ENCODE data around the gene FAM222A.

FAM222A gene

GRCh38 chr12:109696485-109697269 is 16.9 kb upstream of the FAM222A start:
- in situ Hi-C loops (cut with HindIII; ENCODE audit: low sequenced_read_pairs), result no loop called here
- no peak overlapping the region for H3K4me3 ChIP-seq (ENCODE audit: low read depth, low read length)
- peak; percentile 15 for DNase-seq (ENCODE audit: low read depth, low spot score)
- no peak for TF ChIP-seq CTCF (IDR thresholded peaks at IDR 0.05; ENCODE audit: low read depth, low read length)

- H3K4me3 ChIP-seq (ENCODE audit: low read depth, low read length), result no peak overlapping the region
- TF ChIP-seq CTCF (IDR thresholded peaks at IDR 0.05; ENCODE audit: low read depth, low read length), result no peak
- in situ Hi-C loops (cut with HindIII; ENCODE audit: low sequenced_read_pairs), result no loop called here
- no peak for DNase-seq (ENCODE audit: low read depth, low spot score)
Observed at GRCh38 chr12:109697270-109697553, 16.4 kb upstream of the FAM222A start.

GRCh38 chr12:109697877-109698468 is 15.7 kb upstream of the FAM222A start:
- in situ Hi-C loops (cut with HindIII; ENCODE audit: low sequenced_read_pairs), result no loop called here
- no peak overlapping the region for H3K4me3 ChIP-seq (ENCODE audit: low read depth, low read length)
- DNase-seq (ENCODE audit: low read depth, low spot score), result no peak
- no peak for TF ChIP-seq CTCF (IDR thresholded peaks at IDR 0.05; ENCODE audit: low read depth, low read length)

- H3K4me3 ChIP-seq (ENCODE audit: low read depth, low read length), result no peak overlapping the region
- in situ Hi-C loops (cut with HindIII; ENCODE audit: low sequenced_read_pairs), result no loop called here
- TF ChIP-seq CTCF (IDR thresholded peaks at IDR 0.05; ENCODE audit: low read depth, low read length), result no peak
- no peak for DNase-seq (ENCODE audit: low read depth, low spot score)
Observed at GRCh38 chr12:109698820-109699219, 14.8 kb upstream of the FAM222A start.

- no peak overlapping the region for H3K4me3 ChIP-seq (ENCODE audit: low read depth, low read length)
- no peak for TF ChIP-seq CTCF (IDR thresholded peaks at IDR 0.05; ENCODE audit: low read depth, low read length)
- in situ Hi-C loops (cut with HindIII; ENCODE audit: low sequenced_read_pairs), result no loop called here
- no peak for DNase-seq (ENCODE audit: low read depth, low spot score)
Observed at GRCh38 chr12:109701064-109701463, 12.6 kb upstream of the FAM222A start.

GRCh38 chr12:109702111-109702841 is 11.3 kb upstream of the FAM222A start:
- in situ Hi-C loops (cut with HindIII; ENCODE audit: low sequenced_read_pairs), result no loop called here
- no peak for DNase-seq (ENCODE audit: low read depth, low spot score)
- H3K4me3 ChIP-seq (ENCODE audit: low read depth, low read length), result no peak overlapping the region
- TF ChIP-seq CTCF (IDR thresholded peaks at IDR 0.05; ENCODE audit: low read depth, low read length), result no peak

All from astrocyte of the spinal cord (primary cell).